K562 (cell line): ENCODE results near the gene MED29. TPM values are rescaled to one million over a fixed set of nuclear protein-coding genes. Genes with fewer than 3 reads are reported as not detected.
A peak's percentile ranks its signal among the peaks of the same experiment; 100 is the strongest.

ENCODE experiments used
- ASH1L ChIP-seq: fragments of 450-650 bp; IDR thresholded peaks from 2 replicates; pipeline ENCODE4 v1.6.1; 2018; ENCODE audit warnings: borderline replicate concordance, mild to moderate bottlenecking, low read depth; ENCODE audit not compliant: partially characterized antibody
- CBX3 ChIP-seq, 2 experiments: IDR thresholded peaks; 1 replicate in 1 of 2; 2 replicates in 1 of 2; pipeline ENCODE4 v1.6.1; 2012; ENCODE audit warnings: inconsistent platforms in 2 of 2, low read length in 2 of 2, borderline replicate concordance in 1 of 2, control low read depth in 1 of 2
- CBX5 ChIP-seq: IDR thresholded peaks from 2 replicates; pipeline ENCODE4 v1.6.1; 2014; ENCODE audit warnings: low read depth, borderline replicate concordance
- CEBPG ChIP-seq, 3 experiments: fragments of 200-800 bp in 1 of 3; sonication (Bioruptor generic) in 1 of 3; sonication (generic) in 1 of 3; formaldehyde crosslinking in 1 of 3; IDR thresholded peaks in 2 of 3; conservative IDR thresholded peaks in 1 of 3; 2 replicates each; pipeline versions ENCODE4 v1.6.1 to v1.8.0; 2016 to 2022; ENCODE audit warnings: missing compliant biosample characterization in 2 of 3, missing genetic modification characterization in 2 of 3, mild to moderate bottlenecking in 1 of 3, missing genetic modification reagents in 1 of 3
- ELF2 ChIP-seq: fragments of 250-450 bp; sonication (Bioruptor Pico); IDR thresholded peaks from 2 replicates; pipeline ENCODE4 v1.5.0; 2021; ENCODE audit warnings: mild to moderate bottlenecking
- HMGXB4 ChIP-seq: sonication (generic); formaldehyde crosslinking; IDR thresholded peaks from 2 replicates; pipeline ENCODE4 v1.8.1; 2023; ENCODE audit warnings: mild to moderate bottlenecking, missing genetic modification reagents
- HNRNPH1 ChIP-seq: fragments of 200-400 bp; formaldehyde crosslinking; optimal IDR thresholded peaks from 2 replicates; pipeline ENCODE3; 2017; ENCODE audit warnings: low read depth, mild to moderate bottlenecking, low read length, moderate library complexity
- ILK ChIP-seq: fragments of 450-650 bp; IDR thresholded peaks from 2 replicates; pipeline ENCODE4 v1.6.1; 2016; ENCODE audit warnings: missing genetic modification characterization, low read depth, mild to moderate bottlenecking, missing compliant biosample characterization, moderate library complexity, borderline replicate concordance
- JUND ChIP-seq, 2 experiments: IDR thresholded peaks; 2 replicates in 1 of 2; 3 replicates in 1 of 2; pipeline ENCODE4 v1.6.1; 2011; ENCODE audit warnings: borderline replicate concordance in 2 of 2, low read depth in 2 of 2, low read length in 2 of 2, improper control_type of control experiment in 1 of 2, missing biosample characterization in 1 of 2, missing genetic modification characterization in 1 of 2, missing genetic modification reagents in 1 of 2
- KAT2B ChIP-seq: IDR thresholded peaks from one replicate; pipeline ENCODE4 v1.6.1; 2012; ENCODE audit warnings: low read depth, mild to moderate bottlenecking, control low read depth, inconsistent platforms, low read length, moderate library complexity
- KAT8 ChIP-seq: fragments of 450-650 bp; IDR thresholded peaks from 2 replicates; pipeline ENCODE4 v1.6.1; 2016; ENCODE audit warnings: low read depth, mild to moderate bottlenecking
- MAFK ChIP-seq: IDR thresholded peaks from 2 replicates; pipeline ENCODE4 v1.6.1; 2011; ENCODE audit warnings: low read length, improper control_type of control experiment
- RAD51 ChIP-seq: fragments of 450-650 bp; IDR thresholded peaks from 2 replicates; pipeline ENCODE4 v1.7.1; 2016; ENCODE audit warnings: low read depth, mild to moderate bottlenecking, borderline replicate concordance
- SRSF3 ChIP-seq: fragments of 200-400 bp; formaldehyde crosslinking; IDR thresholded peaks from 2 replicates; pipeline ENCODE4 v1.6.1; 2016; ENCODE audit warnings: mild to moderate bottlenecking, low read length, moderate library complexity; ENCODE audit not compliant: insufficient read depth
- SUPT5H ChIP-seq: fragments of 450-650 bp; IDR thresholded peaks from 2 replicates; pipeline ENCODE4 v1.6.1; 2016
- TEAD4 ChIP-seq, 2 experiments: sonication (generic) in 1 of 2; formaldehyde crosslinking in 1 of 2; IDR thresholded peaks; 2 replicates each; pipeline versions ENCODE4 v1.6.1 to v1.8.0; 2012 to 2022; ENCODE audit warnings: borderline replicate concordance in 1 of 2, inconsistent platforms in 1 of 2, low read length in 1 of 2, mild to moderate bottlenecking in 1 of 2, missing genetic modification reagents in 1 of 2
- ZBTB43 ChIP-seq: sonication (generic); formaldehyde crosslinking; IDR thresholded peaks from 2 replicates; pipeline ENCODE4 v1.8.0; 2023; ENCODE audit warnings: mild to moderate bottlenecking, missing genetic modification reagents
- ZNF311 ChIP-seq: fragments of 250-450 bp; sonication (Bioruptor Pico); IDR thresholded peaks from 2 replicates; pipeline ENCODE4 v1.4.0; 2020; ENCODE audit warnings: mild to moderate bottlenecking, moderate library complexity
- ZNF584 ChIP-seq: fragments of 200-800 bp; sonication (Bioruptor generic); IDR thresholded peaks from 2 replicates; pipeline ENCODE4 v1.6.1; 2016; ENCODE audit warnings: low read depth, mild to moderate bottlenecking, missing genetic modification characterization, missing compliant biosample characterization
- ZNF717 ChIP-seq: fragments of 250-450 bp; sonication (Bioruptor Pico); IDR thresholded peaks from 2 replicates; pipeline ENCODE4 v1.5.0; 2021
- ZNF79 ChIP-seq: fragments of 250-450 bp; sonication (Bioruptor Pico); IDR thresholded peaks from 2 replicates; pipeline ENCODE4 v1.4.0; 2020; ENCODE audit warnings: low read depth, mild to moderate bottlenecking, moderate library complexity
- polyA plus RNA-seq, 8 experiments: library from polyadenylated mRNA; depleted of rRNA in 4 of 8; stranded (reverse) in 5 of 8; unstranded in 3 of 8; fragments of >200 nt; fragmentation: Nextera tagmentation in 2 of 8; fragmentation: Illumina TruSeq in 1 of 8; extraction: Ambion mirVana in 2 of 8; extraction: Trizol in 1 of 8; gene quantifications; 2 replicates each; pipeline versions ENCODE4 v1.2.1 to v1.2.3, GENCODE V29; 2011 to 2014; ENCODE audit warnings: inconsistent platforms in 1 of 8, missing spikeins in 1 of 8
- total RNA-seq, 7 experiments: library from RNA; depleted of rRNA in 6 of 7; stranded (reverse); fragments of >200 nt in 6 of 7; fragmentation: Illumina TruSeq in 2 of 7; extraction: Trizol in 2 of 7; gene quantifications; 2 replicates each; pipeline versions ENCODE4 v1.2.1 to v1.2.3, GENCODE V29; 2011 to 2021; ENCODE audit warnings: low replicate concordance in 1 of 7
- TF ChIP-seq, protein P1 (sequence below): fragments of 250-450 bp; sonication (Bioruptor Pico); IDR thresholded peaks from 2 replicates; pipeline ENCODE4 v1.8.0; 2021; ENCODE audit warnings: moderate library complexity, mild to moderate bottlenecking, inconsistent platforms

MED29 gene
- total and polyA plus RNA-seq, 9 of the 15 experiments (the other 6 are each of a cell fraction or from before 2014, with no cell fraction given) = 1.8 to 22.6 (median 12.4) TPM

DNA sequence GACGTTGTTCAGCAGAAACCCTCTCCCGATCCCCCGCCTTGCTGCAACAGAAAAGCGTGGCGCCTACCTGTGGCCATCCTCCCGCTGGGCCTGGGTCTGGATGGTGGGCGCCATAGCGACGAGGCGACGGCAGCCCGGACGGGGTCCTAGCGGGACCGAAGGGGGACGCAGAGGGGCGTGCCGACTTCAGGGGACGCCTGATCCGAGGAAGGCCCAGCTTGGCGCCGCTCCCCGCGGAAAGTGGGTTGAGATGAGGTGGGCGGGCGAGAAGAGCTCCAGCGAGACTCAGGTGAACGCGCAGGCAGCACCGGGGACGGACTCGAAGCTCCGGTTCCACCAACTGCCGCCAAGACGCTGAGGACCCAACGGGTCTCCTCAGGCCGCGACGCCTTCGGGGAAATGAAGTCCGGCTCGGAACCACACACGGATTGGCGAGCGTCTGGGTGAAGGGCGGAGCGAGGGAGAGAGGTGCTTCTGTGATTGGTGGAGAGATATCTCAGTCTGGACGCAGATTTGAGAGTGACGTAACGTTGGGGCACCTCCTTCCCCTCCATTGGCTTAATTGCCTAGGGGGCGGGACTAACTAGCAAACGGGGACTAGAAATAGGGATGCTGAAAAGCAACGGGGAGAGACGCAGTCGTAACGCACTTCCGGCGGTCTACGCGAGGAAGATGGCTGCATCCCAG, at the start of gene MED29, which contains the start of gene PAF1 (continued):
- TF ChIP-seq TEAD4 (IDR thresholded peaks at IDR 0.05; ENCODE audit: low read length) (no peak), TEAD4 (CRISPR knock-in tag; IDR thresholded peaks at IDR 0.05; ENCODE audit: borderline replicate concordance) (no peak), KAT8 (no peak), SRSF3 (no peak), ZNF311 (CRISPR knock-in tag) (0 out of 2 replicates have a peak, but pooled peaks have one; percentile 20), CBX5 (no peak), SUPT5H (peak; percentile 93; the same call in 1 of the 2 replicates), HMGXB4 (CRISPR knock-in tag) (0 out of 2 replicates have a peak, but pooled peaks have one; percentile 91), CEBPG (CRISPR knock-in tag; IDR thresholded peaks at IDR 0.05) (peak; percentile 79), CEBPG (tag; conservative IDR thresholded peaks at IDR 0.05 in 1 of 2, IDR thresholded peaks at IDR 0.05 in 1 of 2) (peak; percentile 76 to 97; a peak in 3 of 4 replicates), CBX3 (IDR thresholded peaks at IDR 0.05; ENCODE audit: borderline replicate concordance in 1 of 2, low read length in 2 of 2) (no peak), ZNF79 (CRISPR knock-in tag) (no peak), ASH1L (peak; percentile 93), ELF2 (CRISPR knock-in tag) (no peak), ILK (tag) (no peak), ZBTB43 (CRISPR knock-in tag) (peak; percentile 43; the same call in 1 of the 2 replicates), MAFK (no peak), HNRNPH1 (no peak), RAD51 (no peak), JUND (IDR thresholded peaks at IDR 0.05; ENCODE audit: borderline replicate concordance, low read depth, low read length) (peak; percentile 92), JUND (tag; IDR thresholded peaks at IDR 0.05; ENCODE audit: borderline replicate concordance, low read depth, low read length) (peak; percentile 83; the same call in 2 of the 3 replicates), ZNF584 (CRISPR knock-in tag) (no peak), ZNF717 (no peak), KAT2B (no peak)
- TF ChIP-seq, protein P1, sequence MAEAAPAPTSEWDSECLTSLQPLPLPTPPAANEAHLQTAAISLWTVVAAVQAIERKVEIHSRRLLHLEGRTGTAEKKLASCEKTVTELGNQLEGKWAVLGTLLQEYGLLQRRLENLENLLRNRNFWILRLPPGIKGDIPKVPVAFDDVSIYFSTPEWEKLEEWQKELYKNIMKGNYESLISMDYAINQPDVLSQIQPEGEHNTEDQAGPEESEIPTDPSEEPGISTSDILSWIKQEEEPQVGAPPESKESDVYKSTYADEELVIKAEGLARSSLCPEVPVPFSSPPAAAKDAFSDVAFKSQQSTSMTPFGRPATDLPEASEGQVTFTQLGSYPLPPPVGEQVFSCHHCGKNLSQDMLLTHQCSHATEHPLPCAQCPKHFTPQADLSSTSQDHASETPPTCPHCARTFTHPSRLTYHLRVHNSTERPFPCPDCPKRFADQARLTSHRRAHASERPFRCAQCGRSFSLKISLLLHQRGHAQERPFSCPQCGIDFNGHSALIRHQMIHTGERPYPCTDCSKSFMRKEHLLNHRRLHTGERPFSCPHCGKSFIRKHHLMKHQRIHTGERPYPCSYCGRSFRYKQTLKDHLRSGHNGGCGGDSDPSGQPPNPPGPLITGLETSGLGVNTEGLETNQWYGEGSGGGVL (CRISPR knock-in tag) = no peak
